Cerebellar cortex (tissue), 1 donor: Measurements from ENCODE around the gene RBP3.

Experiments used
- DNase-seq: peaks from one replicate; pipeline ENCODE4 v3.0.0-alpha.2; 2015; ENCODE audit warnings: low spot score

RBP3 gene

DNA sequence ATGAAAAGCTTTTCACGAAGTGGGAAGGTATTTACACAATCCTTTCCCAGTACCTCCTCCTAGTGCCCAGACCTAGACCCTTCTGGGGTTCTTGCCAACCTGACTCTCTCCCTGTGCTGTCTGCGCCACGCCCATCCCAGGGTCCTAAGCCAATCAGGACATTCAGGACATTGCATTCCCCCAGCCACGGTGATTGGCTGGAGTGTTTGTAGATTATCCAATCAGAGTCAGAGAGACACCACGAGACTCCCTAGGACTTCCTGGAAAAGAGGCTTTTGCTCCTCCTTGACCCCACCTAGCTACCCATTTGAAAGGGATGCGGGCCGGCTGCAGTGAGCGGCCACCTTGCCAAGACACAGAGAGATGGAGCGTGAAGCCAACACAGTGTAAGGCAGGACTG, 29.5 kb upstream of the RBP3 start:
- DNase-seq = no peak

DNA sequence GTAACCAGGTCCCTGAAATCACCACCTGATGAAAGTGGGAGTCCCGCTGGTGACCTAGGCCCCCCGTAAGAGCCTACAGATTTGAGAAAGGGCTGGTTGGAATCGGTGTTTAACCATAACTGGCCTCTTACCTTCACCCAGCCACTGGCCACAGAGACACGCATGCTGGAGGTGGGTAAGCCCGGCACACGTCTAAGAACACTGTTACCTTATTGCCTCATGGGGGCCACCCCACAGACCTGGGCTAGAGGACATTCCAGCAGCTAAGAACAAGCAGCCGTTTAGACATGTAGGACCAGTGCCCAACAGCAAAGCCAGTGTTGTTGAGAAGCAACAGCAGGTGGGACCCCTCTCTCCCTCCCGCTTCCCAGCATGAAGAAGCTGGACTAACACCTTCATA, 28.4 kb upstream of the RBP3 start:
- no peak for DNase-seq

DNA sequence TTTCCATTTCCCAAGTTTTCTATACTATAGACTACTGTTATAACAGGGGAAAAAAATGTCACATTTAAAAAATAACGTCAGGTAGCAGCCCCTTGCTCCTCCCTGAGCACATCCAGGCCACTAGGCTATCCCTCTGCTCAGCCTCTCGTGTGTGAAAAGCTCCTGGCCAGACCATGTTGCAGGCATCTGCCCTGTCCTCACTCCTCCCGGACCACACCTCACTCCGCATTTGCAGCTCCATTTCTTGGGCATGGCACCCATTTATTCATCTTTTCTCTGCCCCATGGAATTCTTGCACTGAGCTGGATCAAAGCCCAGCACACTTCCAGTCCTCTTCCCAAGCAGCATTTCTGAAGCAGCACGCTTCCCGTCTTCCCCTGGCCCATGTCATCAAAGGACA, 27.4 kb upstream of the RBP3 start:
- DNase-seq = no peak

DNA sequence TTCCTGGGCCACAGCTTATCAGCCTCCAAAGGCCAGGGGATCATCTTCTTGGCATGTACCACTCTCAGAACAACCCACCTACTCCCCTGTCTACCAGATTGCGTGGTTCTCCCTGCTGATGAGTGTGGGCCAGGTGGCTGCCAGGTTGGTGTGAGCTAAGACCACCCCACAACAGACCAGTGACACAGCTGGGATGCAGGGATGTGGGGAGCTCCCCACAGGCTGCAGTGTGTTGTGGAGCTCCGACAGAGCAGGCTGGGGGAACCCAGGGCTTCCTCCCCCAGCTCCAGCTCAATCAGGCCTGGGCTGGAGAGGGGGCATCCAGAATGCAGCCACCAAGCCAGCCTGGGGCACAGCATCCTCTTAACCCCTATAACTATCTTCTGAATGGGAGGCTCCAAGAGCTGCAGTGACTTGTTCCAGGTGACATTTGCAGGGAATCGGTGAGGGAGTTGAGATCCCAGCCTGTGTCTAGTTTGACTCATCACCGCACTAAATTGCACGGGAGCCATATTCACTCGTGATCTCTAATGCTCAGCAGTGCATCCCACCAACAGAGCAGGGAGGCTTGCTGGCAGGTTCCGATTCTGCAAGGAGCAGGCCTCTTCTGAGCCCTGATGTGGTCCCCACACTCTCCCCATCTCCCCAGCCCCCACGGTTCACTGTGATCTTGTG, 26.5 kb upstream of the RBP3 start:
- DNase-seq = no peak

DNA sequence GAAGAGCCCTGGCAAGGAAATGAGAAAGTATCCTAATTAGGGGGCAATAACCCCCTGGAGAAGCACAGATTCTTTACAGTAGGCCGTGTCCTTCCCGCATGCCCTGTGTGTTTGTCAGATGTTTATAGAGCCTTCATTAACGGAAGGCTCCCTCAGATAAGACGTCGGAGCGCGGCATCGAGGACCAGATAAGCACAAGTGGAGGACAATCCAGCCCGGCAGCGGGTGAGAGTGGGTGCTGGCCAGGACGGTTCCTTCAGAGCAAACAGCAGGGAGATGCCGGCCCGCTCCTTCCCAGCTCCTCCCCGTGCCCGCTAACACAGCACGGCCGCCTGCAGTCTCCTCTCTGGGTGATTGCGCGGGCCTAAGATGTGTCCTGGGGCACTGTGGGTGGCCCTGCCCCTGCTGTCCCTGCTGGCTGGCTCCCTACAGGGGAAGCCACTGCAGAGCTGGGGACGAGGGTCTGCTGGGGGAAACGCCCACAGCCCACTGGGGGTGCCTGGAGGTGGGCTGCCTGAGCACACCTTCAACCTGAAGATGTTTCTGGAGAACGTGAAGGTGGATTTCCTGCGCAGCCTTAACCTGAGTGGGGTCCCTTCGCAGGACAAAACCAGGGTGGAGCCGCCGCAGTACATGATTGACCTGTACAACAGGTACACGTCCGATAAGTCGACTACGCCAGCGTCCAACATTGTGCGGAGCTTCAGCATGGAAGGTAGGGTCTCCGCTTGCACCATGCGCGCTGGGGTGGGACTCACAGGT, 25.7 kb upstream of the RBP3 start, which contains the start of gene GDF2:
TSS of gene GDF2 (plus strand) at position 155 of the 762 bp plus-strand sequence. CDS start at position 370, 215 bp downstream.
- DNase-seq = no peak

DNA sequence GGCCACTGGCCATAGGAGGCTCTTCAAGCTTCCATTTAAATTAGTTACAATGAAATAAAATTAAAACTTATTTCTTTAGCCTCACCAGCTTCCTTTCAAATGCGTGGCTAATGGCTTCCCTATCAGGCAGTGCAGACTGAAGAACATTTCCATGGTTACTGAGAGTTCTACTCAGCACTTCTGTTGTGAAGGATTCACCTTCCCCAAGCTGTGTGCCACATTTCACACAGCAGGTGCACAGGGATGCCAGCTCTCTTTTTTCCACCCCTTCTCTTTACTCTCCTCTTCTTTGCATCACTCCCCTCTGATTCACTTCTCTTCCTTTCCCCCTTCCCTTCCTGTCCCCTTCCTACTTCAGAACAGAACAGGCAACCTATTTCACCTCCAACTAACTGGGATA, 25.1 kb upstream of the RBP3 start:
- no peak for DNase-seq

DNA sequence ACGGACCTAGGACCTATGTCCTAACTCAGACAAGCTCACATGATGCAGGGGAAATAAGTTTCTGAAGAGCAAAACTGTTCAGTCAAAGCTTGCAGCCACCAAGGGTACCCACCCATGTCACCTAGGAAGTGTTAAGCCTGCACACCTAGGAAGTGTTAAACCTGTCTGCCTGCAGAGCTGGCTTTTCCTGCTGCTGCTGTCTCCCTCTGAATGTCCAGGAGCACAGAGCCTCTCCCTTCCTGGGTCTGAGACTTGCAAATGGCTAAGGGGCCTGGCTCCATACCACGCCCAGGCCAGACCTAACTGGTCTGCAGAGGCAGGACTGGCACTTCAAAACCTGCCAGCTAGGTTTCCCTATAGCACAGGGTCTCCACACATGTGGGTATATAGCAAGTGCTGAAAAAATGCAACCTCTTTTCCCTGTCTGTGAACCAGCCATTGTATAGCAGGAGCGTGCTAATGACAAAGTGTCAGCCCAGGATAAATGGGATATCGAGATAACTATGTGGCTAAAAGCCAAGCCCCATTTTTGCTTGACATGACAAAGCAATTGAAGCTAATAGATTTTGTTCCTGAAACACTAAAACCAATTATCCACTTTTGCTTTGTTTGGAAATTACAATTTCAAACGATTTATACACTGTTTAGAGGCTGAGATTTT, 24.4 kb upstream of the RBP3 start:
- no peak for DNase-seq

DNA sequence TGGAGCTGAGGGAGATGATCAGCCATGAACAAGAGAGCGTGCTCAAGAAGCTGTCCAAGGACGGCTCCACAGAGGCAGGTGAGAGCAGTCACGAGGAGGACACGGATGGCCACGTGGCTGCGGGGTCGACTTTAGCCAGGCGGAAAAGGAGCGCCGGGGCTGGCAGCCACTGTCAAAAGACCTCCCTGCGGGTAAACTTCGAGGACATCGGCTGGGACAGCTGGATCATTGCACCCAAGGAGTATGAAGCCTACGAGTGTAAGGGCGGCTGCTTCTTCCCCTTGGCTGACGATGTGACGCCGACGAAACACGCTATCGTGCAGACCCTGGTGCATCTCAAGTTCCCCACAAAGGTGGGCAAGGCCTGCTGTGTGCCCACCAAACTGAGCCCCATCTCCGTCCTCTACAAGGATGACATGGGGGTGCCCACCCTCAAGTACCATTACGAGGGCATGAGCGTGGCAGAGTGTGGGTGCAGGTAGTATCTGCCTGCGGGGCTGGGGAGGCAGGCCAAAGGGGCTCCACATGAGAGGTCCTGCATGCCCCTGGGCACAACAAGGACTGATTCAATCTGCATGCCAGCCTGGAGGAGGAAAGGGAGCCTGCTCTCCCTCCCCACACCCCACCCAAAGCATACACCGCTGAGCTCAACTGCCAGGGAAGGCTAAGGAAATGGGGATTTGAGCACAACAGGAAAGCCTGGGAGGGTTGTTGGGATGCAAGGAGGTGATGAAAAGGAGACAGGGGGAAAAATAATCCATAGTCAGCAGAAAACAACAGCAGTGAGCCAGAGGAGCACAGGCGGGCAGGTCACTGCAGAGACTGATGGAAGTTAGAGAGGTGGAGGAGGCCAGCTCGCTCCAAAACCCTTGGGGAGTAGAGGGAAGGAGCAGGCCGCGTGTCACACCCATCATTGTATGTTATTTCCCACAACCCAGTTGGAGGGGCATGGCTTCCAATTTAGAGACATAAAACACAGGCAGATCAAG, 22.6 kb upstream of the RBP3 start:
- no peak for DNase-seq

DNA sequence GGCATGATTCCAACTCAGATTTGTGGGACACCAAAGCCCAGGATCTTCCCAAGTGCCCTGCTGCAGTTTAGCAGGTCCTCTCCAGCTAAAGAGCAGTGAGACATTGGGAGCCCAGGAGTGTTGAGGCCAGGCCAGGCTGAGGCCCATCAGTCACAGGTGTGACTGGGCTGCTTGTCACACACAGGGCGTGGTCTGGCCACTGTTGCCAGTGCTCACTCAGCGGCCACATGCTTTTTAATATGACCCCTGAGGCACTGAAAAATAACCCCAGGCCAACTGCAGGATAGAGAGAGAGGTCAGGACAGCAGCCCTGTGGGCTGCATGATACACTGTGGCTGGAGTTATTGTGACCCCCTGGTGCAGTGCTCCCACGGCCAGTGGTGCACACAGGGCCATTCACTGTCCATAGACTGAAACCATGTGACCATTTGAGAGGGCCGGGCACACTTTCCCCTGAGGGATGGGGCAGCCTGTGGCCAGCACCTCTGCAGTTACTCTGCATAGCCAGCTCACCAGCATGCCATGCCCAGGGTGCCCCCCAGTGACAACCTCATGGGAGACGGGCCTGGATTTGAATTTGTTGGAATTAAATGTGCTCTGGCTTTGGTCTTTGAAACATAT, 21.7 kb upstream of the RBP3 start:
- DNase-seq = no peak

DNA sequence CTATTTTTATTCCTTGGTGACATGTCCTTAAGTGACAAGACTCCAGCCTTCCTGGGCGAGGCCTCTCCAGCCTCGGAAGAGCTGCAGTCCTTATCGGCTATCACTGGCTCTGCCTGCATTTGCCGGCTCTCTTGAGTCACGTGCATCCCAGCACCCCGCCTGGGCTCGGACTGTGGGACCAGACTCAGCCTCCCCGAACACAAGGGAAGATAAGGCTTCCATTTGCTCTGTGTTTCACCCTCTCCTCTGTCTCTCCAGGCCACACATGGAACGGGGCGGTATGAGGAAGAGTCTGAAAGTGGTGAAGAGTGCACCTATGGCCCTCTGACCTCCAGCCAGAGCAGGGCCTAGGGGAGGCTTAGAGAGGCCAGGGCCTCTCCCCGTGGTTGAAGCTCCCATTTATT, 21.2 kb upstream of the RBP3 start:
- DNase-seq = no peak

DNA sequence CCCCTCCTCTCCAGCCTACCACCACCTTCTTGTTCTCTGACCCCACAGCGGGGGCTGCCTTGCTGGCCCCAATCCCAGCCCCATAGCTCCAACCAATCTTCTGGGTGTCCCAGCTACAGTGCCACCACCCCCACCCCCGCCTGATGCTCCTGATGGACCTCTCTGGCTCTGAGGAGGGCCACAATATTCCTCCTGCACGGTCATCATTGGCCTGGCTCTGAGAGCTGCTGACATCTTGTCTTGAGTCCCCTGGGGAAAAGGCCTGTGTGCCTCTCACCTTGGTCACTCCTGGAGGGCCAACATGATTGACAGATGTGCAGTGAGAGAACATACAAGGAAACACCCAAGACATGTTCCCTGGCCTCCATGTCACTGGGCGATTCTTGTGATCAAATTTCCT, 18.3 kb upstream of the RBP3 start:
- DNase-seq = no peak

DNA sequence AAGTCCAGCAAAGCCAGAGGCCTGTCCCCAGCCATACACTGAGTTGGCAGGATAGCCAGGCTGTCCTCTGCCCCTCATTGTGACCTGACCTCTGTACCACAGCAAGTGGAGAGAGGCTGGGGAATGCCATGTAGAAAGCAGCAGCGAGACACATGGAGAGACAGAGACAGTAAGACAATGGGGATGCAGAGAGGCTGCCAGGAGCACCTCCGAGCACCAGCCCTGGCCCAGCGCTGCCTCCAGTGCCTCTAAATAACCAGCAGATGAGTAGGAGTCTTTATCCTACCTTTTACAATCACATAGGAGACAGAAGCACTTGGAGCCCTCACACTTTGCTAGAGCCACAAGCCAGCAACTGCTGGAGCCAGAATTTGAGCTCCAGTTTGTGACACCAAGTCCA, 17.8 kb upstream of the RBP3 start:
- no peak for DNase-seq

DNA sequence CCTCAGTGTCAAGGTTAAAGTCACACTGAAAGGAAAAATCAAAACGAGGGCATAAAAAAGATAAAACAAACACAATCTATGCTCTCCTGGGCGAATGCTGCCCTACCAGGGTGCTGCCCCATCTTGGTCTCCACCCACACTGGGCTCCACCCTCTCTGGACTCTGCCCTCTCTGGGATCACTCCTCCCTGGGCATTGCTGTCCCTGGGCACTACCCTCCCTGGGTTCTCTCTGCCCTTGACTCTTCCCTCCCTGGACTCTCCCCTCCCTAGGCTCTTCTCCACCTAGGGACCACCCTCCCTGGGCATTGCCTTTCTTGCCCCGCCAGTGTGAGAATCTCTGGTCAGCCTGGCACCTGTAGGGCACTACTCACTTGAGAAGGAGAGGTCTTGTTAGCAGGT, 17.4 kb upstream of the RBP3 start:
- DNase-seq = no peak

DNA sequence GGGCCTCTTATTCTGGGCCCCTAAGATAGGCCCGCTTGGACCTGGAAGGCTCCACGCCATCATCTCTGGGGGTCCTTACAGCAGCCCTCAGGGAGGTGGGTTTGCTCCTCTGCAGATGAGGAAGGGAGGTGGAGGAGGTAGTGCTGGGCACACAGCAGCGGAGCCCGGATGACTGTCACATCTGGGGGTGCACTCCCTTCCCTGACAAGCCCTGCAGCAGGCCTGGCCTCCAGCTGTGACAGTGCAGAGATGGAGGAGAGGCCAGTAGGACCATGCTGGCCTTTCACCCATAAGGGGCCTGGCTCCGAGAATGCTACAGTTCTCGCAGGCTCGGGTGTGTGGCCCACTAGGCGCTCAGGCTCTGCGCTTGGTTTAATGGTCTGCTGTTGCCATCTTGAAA, 16.7 kb upstream of the RBP3 start:
- DNase-seq = no peak

DNA sequence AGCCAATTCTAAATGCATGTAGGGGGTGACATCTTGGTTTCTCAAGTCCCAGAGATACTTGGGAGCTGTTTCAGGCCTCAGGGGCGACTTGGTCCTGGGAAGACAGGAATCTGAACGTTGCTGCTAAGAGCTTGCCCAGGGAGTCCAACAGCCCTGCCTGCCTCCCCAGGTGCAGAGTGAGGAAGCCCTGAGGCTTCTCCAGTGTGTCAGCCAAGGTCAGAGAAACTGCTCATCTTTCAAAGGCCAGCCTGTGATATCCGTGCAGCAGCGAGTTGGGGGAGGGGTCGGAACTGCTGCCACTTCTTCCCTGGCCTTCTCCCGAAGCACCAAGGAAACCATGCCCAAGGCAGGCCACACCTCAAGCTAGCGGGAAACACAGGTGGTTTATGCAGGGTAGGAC, 16.2 kb upstream of the RBP3 start:
- DNase-seq = no peak

DNA sequence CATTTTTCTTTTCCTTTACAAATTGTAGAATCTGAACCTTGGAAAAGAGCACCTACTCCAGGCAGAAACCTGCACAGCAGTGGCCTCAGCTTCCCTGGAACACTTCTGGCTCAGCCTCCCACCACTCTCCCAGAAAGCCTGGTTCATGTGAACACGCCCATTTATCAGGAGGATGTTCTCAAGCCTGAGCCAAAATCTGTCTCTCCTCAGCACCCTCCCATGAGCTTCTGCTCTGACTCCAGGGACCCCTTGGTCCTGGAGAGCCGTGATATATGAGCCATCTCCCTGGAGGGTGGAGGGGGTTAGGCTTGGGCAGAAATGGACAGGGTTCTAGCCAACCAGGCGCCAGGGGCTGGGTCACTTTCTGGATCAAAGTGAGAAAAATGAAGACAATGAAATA, 15.8 kb upstream of the RBP3 start:
- DNase-seq = no peak

DNA sequence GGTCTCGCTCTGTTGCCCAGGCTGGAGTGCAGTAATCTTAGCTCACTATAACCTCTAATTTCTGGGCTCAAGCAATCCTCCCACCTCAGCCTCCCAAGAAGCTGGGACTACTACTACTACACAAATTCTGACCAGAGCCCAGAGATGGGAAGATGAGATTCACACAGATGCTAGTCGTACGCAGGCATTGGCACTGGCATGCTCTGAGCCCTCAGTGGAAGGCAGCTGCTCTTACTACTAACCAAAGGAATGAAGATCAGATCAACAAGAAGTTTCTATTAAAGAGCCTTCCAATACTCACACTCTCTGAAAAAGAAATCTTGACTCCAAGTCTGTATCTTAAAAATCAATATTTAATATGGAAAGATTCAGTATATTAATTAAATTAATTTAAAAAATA, 15.2 kb upstream of the RBP3 start:
- no peak for DNase-seq

DNA sequence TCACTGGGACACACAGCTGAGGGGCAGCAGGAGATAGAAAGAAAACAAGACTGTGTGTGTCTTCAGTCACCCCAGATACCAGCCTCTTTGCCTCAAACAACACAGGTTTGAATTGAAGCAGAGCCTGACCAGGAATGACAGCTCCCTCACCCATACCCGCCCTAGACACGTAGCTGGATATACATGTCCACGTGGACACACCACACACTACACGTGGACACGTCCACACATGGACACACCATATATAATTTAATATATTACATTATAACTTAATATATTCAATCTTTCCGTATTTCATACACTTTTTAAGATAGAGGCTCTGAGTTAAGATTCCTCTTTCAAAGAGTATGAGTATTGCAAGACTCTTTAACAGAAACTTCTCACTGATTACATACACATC, 14.6 kb upstream of the RBP3 start:
- no peak for DNase-seq

DNA sequence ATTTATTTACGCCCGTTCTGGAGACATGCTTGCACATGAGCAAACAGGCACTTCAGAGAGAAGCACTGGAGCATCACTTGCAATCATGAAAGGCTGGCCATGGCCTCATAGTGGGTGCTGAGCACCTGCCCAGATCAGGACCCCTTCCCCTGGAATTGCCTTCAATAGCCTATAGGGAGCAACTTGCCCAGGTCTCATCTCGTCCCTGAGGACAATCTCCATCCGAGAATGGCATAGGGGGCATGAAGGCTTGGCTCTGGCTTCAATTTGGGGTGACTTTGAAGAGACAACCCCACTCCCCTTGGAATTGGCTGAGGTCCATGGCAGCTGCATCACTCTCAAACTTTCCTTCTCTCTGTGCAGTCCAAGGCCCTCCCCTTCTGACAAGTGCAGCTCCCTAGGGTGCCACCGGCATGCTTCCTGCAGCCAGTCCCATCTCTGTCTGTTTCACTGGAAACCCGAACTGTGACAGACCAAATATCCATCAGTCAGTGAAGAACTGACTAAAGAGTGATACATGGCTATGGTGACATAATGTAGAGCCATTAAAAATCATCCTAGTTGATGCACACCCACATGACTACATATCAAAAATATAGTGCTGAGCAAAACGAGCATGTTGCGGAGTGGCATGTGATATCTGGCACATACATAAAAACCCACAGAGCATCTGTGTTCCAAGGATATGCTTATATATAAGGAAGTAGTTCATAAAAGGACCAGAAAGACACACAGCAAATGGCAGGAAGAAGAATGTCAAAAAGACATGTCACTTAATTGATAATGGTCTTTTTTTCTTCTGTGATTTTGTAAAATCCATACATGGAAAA, 13.5 kb upstream of the RBP3 start:
- DNase-seq = no peak

DNA sequence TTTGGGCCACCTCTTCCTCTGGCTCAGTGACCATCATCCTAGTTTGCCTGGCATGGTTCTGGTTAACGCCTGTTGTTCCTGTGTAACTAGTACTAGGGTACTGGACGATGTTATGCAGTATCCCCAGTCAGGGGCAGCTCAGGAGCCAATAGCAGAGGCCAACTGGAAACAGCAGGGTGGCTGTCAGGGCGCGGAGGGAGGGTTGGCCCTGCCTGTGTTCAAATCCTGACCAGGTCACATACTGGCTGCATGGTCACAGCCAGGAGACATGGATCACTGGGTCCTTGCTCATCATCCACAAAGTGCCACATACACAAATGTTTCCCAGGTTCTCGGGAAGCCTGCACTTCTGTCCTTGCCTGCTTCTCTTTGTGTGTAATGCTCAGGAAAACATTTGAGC, 12.3 kb upstream of the RBP3 start:
- no peak for DNase-seq
